Fibroblast of mammary gland (primary cell): Measurements from ENCODE around the gene PSTPIP1.

Experiments
- DNase-seq: peaks from one replicate; pipeline ENCODE4 v3.0.0-alpha.2; 2010; ENCODE audit warnings: low read depth
- H3K4me3 ChIP-seq: 2 replicates; pipeline ENCODE4 v1.5.1; 2011; ENCODE audit warnings: low read depth, mild to moderate bottlenecking, low read length, moderate library complexity; ENCODE audit not compliant: control insufficient read depth
- TF ChIP-seq, protein P1 (sequence below): conservative IDR thresholded peaks from 2 replicates; pipeline ENCODE4 v1.5.1; 2011; ENCODE audit warnings: low read depth, low read length, inconsistent platforms; ENCODE audit not compliant: control insufficient read depth, insufficient read depth

The PSTPIP1 gene

DNA sequence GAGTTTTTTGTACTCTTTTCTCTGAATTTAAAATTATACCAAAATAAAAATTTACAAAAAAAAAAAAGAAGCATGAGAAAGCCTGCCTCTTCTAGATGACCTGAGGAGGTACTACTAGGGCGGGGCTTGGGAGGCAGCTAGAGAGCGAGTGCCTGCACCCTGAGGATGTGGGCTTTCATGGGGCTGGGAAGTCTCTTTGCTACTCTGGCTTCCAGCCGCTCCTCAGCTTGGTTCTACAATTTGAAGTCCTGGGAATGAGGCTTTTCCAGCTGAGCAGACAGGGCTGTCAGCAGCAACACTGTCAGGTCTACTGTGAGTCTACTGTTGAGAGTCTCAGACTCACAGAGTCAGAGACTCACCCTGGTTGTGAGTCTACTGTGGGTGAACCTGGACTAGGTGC lies 8.2 kb upstream of the PSTPIP1 start:
- TF ChIP-seq, protein P1, sequence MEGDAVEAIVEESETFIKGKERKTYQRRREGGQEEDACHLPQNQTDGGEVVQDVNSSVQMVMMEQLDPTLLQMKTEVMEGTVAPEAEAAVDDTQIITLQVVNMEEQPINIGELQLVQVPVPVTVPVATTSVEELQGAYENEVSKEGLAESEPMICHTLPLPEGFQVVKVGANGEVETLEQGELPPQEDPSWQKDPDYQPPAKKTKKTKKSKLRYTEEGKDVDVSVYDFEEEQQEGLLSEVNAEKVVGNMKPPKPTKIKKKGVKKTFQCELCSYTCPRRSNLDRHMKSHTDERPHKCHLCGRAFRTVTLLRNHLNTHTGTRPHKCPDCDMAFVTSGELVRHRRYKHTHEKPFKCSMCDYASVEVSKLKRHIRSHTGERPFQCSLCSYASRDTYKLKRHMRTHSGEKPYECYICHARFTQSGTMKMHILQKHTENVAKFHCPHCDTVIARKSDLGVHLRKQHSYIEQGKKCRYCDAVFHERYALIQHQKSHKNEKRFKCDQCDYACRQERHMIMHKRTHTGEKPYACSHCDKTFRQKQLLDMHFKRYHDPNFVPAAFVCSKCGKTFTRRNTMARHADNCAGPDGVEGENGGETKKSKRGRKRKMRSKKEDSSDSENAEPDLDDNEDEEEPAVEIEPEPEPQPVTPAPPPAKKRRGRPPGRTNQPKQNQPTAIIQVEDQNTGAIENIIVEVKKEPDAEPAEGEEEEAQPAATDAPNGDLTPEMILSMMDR: no peak
- no peak overlapping the region for H3K4me3 ChIP-seq
- DNase-seq: no peak

DNA sequence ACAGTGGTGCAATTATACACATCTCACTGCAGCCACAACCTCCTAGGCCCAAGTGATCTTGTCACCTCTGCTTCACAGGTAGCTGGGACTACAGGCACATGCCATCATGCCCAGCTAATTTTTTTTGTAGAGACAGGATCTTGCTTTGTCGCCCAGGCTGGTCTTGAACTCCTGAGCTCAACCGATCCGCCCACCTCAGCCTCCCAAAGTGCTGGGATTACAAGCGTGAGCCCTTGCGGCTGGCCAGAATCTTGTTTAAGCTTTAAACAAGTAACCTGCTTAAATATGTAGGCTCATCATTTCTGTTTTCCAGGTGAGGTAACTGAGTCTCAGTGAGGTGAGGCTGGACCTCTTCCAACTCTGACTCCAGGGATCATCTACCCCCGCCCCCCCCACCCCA lies 7.7 kb upstream of the PSTPIP1 start:
- TF ChIP-seq, protein P1: no peak
- no peak overlapping the region for H3K4me3 ChIP-seq
- DNase-seq: no peak

DNA sequence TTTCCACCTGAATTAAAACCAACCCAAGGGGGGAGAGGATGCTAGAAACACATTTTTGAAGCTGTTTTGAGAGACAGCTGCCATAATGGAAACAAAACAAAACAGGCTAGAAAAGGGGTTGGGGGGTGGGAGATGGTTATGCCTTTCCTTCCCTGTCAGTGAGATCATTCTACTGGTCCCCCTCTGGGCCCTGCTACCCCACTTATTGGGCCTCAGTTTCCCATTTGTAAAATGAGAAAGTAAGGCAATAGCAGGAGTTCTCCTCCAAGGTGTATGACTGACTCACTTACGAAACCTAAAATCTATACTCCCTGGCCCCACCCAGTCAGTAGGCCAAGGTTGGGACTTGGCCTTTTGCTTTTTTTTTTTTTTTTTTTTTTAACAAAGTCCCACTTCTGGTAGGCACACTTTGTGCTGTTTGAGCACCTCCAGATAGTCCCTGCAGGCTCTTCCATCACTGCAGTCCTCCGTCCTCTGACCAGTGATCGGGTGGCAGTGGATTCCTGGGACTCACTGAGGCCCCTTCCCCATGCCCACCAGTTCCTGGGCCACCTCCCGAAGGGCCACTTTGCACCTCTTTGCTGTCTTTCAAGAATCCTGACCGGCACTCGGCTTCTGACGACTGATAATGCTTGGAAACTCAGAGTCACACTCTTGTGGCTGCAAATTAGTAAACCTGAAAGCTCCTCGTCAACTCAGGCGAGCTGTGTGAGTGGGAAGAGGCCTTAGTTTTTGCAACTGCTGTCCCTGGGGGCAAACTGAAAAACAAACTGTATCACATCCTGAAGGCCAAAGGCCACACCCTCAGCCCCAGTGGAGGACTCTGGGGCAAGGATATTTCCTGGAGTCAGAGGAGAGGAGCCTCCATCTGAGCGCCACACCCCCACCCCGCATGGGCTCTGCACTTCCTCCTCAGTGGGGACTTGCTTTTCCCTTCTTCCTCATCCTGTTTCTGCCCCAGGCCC lies 6.7 kb upstream of the PSTPIP1 start:
- peak; percentile 36 for DNase-seq
- no peak overlapping the region for H3K4me3 ChIP-seq
- TF ChIP-seq, protein P1: no peak

DNA sequence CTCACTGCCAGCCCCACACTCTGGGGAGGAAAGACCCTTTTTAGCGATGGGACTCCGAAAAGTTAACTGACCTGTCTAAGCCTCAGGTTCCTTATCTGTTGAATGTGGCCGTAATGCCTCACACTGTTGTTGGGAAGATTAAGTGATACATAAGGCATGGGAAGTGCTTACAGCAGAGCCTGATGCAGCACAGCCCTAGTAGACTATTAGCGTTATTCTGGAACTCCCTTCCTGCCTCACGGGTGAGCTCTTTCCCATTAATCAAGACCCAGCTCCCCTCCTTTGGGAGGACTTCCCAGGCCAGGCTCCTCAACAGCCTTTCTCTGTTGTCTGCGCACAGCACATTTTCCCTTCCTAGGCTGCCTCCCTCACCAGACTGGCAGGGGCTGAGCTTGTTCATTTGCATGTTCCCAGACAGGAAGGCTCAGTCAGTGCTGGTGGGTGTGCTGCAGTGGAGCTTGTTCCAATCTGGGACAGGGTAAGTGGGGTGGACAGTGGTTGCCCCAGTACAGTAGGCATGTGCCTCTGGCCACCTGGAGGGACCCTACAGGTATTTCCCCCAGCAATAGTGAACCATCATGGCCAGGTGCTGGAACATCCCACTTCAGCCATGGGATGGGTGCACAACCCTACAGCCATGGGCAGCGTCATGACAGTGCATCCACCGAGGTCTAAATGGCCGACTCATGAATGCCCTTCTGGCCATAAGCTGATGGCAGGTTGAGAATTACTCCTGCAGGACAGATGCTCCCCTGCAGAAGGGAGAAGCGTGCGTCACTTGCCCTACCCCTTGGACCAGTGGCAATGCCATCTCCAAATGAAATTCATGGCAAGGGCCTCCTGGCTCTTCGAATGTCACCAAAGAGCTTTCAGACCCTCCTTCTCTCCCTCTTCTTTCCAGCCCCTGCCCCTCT lies 5.8 kb upstream of the PSTPIP1 start:
- H3K4me3 ChIP-seq: no peak overlapping the region
- DNase-seq: no peak

DNA sequence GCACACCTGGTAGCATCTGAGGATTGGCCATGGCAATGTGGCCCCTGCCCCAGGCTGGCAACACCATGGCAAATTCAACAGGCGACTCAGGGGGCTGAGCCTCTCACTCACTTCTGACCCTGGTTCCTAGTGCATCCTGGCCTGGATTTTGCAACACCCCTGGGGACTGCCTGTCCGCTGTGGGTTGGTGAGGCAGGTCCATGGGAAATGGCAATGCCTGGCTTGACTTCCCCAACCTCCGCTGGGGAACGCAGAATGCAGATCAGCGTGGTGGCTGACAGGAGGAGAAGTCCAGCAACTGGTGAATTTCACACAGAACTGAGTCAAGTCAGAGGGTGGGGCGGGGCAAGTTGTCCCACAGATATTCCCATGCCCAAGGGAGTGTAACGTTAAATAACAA lies 3.9 kb upstream of the PSTPIP1 start:
- no peak overlapping the region for H3K4me3 ChIP-seq
- TF ChIP-seq, protein P1: no peak
- DNase-seq: no peak

More for the DNA sequence above, 5.8 kb upstream of the PSTPIP1 start:
- TF ChIP-seq, protein P1: no peak

DNA sequence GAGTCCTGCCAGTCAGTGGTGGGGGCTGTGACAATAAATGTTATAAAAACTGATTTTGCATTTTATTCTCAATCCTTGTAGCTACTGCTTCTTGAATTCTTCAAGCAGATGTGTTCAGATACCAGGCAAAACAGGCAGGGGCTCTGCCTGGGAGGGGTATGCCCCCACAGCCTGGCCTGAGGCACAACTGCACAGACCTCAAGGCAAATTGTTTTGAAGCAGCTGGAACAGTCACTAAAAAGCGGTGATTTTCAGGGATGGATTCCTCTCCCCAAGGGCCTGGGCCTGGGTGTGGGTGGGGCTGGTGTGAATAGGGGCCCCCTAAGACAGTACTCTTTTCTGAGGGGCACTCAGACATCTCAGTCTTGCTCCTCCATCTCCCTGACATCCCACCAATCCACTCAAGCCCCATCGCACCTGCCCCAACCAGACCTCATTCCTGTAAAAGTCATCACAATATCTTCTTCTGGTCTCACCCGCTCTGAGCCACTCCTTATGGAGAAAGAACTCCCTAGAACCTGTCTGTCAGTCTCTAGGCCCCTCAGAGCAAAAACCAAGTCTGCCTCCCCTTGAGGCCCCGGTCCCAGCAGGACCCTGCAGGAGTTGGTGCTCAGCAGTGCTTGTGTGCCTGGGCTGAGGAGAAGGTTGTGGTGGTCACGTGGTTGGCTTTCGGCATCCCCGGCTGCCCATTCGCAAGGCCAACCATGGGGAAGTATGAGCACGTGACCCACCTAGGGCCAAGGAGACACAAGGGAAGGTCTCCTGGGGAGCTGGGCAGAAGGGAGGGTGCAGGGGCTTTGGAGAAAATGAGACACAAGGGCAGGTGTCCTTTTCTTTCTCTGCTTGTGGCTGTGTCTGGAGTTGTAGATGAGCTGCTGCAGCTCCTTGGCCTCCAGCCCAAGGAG lies 2.9 kb upstream of the PSTPIP1 start:
- H3K4me3 ChIP-seq: no peak overlapping the region
- no peak for DNase-seq
- TF ChIP-seq, protein P1: no peak
